ENCODE results near the gene NPAS3.
A peak's percentile ranks its signal among the peaks of the same experiment; 100 is the strongest.

NPAS3 gene

GRCh38 chr14:33521192-33521591, 582.5 kb downstream of the NPAS3 start:
- no peaks in the 10 kb centered on the region for H3K79me2 ChIP-seq (ENCODE audit: low read length)
- TF ChIP-seq, protein P1, sequence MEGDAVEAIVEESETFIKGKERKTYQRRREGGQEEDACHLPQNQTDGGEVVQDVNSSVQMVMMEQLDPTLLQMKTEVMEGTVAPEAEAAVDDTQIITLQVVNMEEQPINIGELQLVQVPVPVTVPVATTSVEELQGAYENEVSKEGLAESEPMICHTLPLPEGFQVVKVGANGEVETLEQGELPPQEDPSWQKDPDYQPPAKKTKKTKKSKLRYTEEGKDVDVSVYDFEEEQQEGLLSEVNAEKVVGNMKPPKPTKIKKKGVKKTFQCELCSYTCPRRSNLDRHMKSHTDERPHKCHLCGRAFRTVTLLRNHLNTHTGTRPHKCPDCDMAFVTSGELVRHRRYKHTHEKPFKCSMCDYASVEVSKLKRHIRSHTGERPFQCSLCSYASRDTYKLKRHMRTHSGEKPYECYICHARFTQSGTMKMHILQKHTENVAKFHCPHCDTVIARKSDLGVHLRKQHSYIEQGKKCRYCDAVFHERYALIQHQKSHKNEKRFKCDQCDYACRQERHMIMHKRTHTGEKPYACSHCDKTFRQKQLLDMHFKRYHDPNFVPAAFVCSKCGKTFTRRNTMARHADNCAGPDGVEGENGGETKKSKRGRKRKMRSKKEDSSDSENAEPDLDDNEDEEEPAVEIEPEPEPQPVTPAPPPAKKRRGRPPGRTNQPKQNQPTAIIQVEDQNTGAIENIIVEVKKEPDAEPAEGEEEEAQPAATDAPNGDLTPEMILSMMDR (IDR thresholded peaks at IDR 0.05; ENCODE audit: low read depth, low read length), result no peak
- TF ChIP-seq EZH2phosphoT487 (IDR thresholded peaks at IDR 0.05; ENCODE audit: low read depth), result no peak
- H3K36me3 ChIP-seq (replicated peaks; ENCODE audit: low read depth, low read length), result no peaks in the 10 kb centered on the region
- no peaks in the 10 kb centered on the region for H3K9me3 ChIP-seq (ENCODE audit: insufficient read depth, low read length)
- no peaks in the 10 kb centered on the region for H4K20me1 ChIP-seq (ENCODE audit: insufficient read depth, low read length)
- H3K4me2 ChIP-seq (ENCODE audit: low read length), result no peak overlapping the region
- no peak overlapping the region for H3K4me3 ChIP-seq (ENCODE audit: low read length)
- peaks cover 63% of the 10 kb centered on the region for H3K4me1 ChIP-seq (ENCODE audit: low read length)
- no peak overlapping the region for H3K27ac ChIP-seq (ENCODE audit: low read length)
- H3K27me3 ChIP-seq (ENCODE audit: low read depth, low read length), result no peaks in the 10 kb centered on the region
- H3K9ac ChIP-seq (ENCODE audit: low read length), result no peak overlapping the region
- no peak overlapping the region for H2AFZ ChIP-seq (ENCODE audit: low read depth, low read length)

- Histone ChIP-seq H3K79me2 (ENCODE audit: low read length) (no peaks in the 10 kb centered on the region), H3K27me3 (ENCODE audit: low read depth, low read length) (no peaks in the 10 kb centered on the region), H2AFZ (ENCODE audit: low read depth, low read length) (peak overlapping the region; percentile 58), H3K9ac (ENCODE audit: low read length) (peak overlapping the region; percentile 73), H3K36me3 (replicated peaks; ENCODE audit: low read depth, low read length) (no peaks in the 10 kb centered on the region), H3K4me1 (ENCODE audit: low read length) (peaks cover 71% of the 10 kb centered on the region), H3K9me3 (ENCODE audit: insufficient read depth, low read length) (no peaks in the 10 kb centered on the region), H3K27ac (ENCODE audit: low read length) (peak overlapping the region; percentile 96), H4K20me1 (ENCODE audit: insufficient read depth, low read length) (no peaks in the 10 kb centered on the region), H3K4me2 (ENCODE audit: low read length) (peak overlapping the region; percentile 82), H3K4me3 (ENCODE audit: low read length) (peak overlapping the region; percentile 30; the same call in 1 of the 2 replicates)
- TF ChIP-seq, protein P1 (IDR thresholded peaks at IDR 0.05; ENCODE audit: low read depth, low read length), result no peak
- TF ChIP-seq EZH2phosphoT487 (IDR thresholded peaks at IDR 0.05; ENCODE audit: low read depth), result no peak
These were observed 585.6 kb downstream of the NPAS3 start for GRCh38 chr14:33524244-33524643.

- Histone ChIP-seq H2AFZ (ENCODE audit: low read depth, low read length) (no peak overlapping the region), H3K27ac (ENCODE audit: low read length) (peak overlapping the region; percentile 96)
These were observed 586.9 kb downstream of the NPAS3 start for GRCh38 chr14:33525626-33526025.

GRCh38 chr14:33527023-33527634, 588.5 kb downstream of the NPAS3 start:
- Histone ChIP-seq H2AFZ (ENCODE audit: low read depth, low read length) (peak overlapping the region; percentile 20; the same call in 1 of the 2 replicates), H3K4me1 (ENCODE audit: low read length) (peaks cover 94% of the 10 kb centered on the region), H3K36me3 (replicated peaks; ENCODE audit: low read depth, low read length) (no peaks in the 10 kb centered on the region), H3K9ac (ENCODE audit: low read length) (peak overlapping the region; percentile 61), H3K27me3 (ENCODE audit: low read depth, low read length) (no peaks in the 10 kb centered on the region), H4K20me1 (ENCODE audit: insufficient read depth, low read length) (no peaks in the 10 kb centered on the region), H3K4me2 (ENCODE audit: low read length) (peak overlapping the region; percentile 82), H3K9me3 (ENCODE audit: insufficient read depth, low read length) (no peaks in the 10 kb centered on the region), H3K79me2 (ENCODE audit: low read length) (no peaks in the 10 kb centered on the region), H3K27ac (ENCODE audit: low read length) (peak overlapping the region; percentile 96), H3K4me3 (ENCODE audit: low read length) (peak overlapping the region; percentile 60)
- TF ChIP-seq EZH2phosphoT487 (IDR thresholded peaks at IDR 0.05; ENCODE audit: low read depth), result no peak
- TF ChIP-seq, protein P1 (IDR thresholded peaks at IDR 0.05; ENCODE audit: low read depth, low read length), result no peak

More at GRCh38 chr14:33525626-33526025, 586.9 kb downstream of the NPAS3 start:
- Histone ChIP-seq H4K20me1 (ENCODE audit: insufficient read depth, low read length) (no peaks in the 10 kb centered on the region), H3K27me3 (ENCODE audit: low read depth, low read length) (no peaks in the 10 kb centered on the region), H3K79me2 (ENCODE audit: low read length) (no peaks in the 10 kb centered on the region), H3K4me1 (ENCODE audit: low read length) (peaks cover 85% of the 10 kb centered on the region), H3K9me3 (ENCODE audit: insufficient read depth, low read length) (no peaks in the 10 kb centered on the region), H3K9ac (ENCODE audit: low read length) (peak overlapping the region; percentile 73; the same call in 1 of the 2 replicates), H3K4me3 (ENCODE audit: low read length) (peak overlapping the region; percentile 60), H3K4me2 (ENCODE audit: low read length) (peak overlapping the region; percentile 82), H3K36me3 (replicated peaks; ENCODE audit: low read depth, low read length) (no peaks in the 10 kb centered on the region)
- TF ChIP-seq EZH2phosphoT487 (IDR thresholded peaks at IDR 0.05; ENCODE audit: low read depth), result no peak
- TF ChIP-seq, protein P1 (IDR thresholded peaks at IDR 0.05; ENCODE audit: low read depth, low read length), result no peak

Data from OCI-LY3 (cell line).